Sigmoid colon (tissue), 4 donors: ENCODE data around the gene CYSLTR2.

ENCODE experiments used
- EP300 ChIP-seq, 4 donors: sonication (generic); formaldehyde crosslinking; IDR thresholded peaks; one replicate each; pipeline ENCODE4 v1.6.1; 2017; ENCODE audit warnings: antibody characterized with exemption in 4 of 4
- POLR2A ChIP-seq, 2 donors: fragments of 450-650 bp; IDR thresholded peaks; one replicate each; pipeline ENCODE4 v1.6.1; 2016; ENCODE audit warnings: antibody characterized with exemption in 2 of 2, mild to moderate bottlenecking in 2 of 2, moderate library complexity in 2 of 2
- POLR2AphosphoS5 ChIP-seq, 4 donors: sonication (generic); formaldehyde crosslinking; IDR thresholded peaks; one replicate each; pipeline ENCODE4 v1.6.1; 2017; ENCODE audit warnings: antibody characterized with exemption in 4 of 4
- TF ChIP-seq, protein P1 (sequence below), 4 experiments: fragments of 450-650 bp in 3 of 4; fragments of 200-600 bp in 1 of 4; IDR thresholded peaks; one replicate each; pipeline ENCODE4 v1.5.1; 2016 to 2019; ENCODE audit warnings: antibody characterized with exemption in 4 of 4, mild to moderate bottlenecking in 3 of 4, moderate library complexity in 2 of 4

DNA sequence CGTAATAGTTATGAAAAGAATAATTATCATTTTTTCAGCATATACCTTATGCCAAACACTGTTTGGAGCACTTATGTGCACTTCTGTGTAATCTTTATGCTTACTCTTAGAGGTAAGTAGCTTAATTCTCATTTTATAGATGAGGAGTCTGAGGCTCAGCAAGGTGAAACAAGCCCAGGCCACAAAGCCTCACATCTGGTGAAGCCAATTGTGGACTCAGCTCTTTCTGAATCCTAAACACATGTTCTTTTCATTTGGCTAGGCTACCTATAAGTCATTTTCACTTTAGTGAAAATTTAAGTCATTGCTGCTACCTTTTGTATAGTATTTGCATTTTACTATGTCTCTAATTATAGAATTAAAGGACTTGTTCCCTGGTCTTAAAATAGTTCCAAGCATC is 84.0 kb downstream of the CYSLTR2 start:
- TF ChIP-seq, protein P1, sequence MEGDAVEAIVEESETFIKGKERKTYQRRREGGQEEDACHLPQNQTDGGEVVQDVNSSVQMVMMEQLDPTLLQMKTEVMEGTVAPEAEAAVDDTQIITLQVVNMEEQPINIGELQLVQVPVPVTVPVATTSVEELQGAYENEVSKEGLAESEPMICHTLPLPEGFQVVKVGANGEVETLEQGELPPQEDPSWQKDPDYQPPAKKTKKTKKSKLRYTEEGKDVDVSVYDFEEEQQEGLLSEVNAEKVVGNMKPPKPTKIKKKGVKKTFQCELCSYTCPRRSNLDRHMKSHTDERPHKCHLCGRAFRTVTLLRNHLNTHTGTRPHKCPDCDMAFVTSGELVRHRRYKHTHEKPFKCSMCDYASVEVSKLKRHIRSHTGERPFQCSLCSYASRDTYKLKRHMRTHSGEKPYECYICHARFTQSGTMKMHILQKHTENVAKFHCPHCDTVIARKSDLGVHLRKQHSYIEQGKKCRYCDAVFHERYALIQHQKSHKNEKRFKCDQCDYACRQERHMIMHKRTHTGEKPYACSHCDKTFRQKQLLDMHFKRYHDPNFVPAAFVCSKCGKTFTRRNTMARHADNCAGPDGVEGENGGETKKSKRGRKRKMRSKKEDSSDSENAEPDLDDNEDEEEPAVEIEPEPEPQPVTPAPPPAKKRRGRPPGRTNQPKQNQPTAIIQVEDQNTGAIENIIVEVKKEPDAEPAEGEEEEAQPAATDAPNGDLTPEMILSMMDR (IDR thresholded peaks at IDR 0.05), result no peak
- TF ChIP-seq EP300 (IDR thresholded peaks at IDR 0.05) (no peak), POLR2A (IDR thresholded peaks at IDR 0.05) (no peak), POLR2AphosphoS5 (IDR thresholded peaks at IDR 0.05) (no peak)
